Measurements from ENCODE around the gene FGF12.

Gene FGF12

DNA sequence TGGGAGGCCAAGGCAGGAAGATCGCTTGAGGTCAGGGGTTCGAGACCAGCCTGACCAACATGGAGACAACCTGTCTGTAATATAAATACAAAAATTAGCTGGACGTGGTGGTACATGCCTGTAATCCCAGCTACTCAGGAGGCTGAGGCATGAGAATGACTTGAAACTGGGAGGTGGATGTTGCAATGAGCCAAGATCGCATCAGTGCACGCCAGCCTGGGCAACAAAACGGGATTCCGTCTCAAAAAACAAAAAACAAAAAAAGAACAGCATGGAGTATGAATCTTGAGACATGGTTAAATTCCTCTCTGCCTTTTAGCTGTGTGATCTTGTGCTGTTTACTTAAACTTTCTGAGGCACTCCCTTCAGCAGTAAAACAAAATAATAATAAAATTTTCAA is 244.9 kb downstream of the FGF12 start:
- no peaks in the 10 kb centered on the region for H3K27me3 ChIP-seq (ENCODE audit: control insufficient read depth in 2 of 2, insufficient read depth in 2 of 2, low read length in 2 of 2)
- H3K9me3 ChIP-seq (ENCODE audit: control insufficient read depth in 2 of 2, low read length in 2 of 2) = no peaks in the 10 kb centered on the region
- no peaks in the 10 kb centered on the region for H3K36me3 ChIP-seq (ENCODE audit: control insufficient read depth in 2 of 2, insufficient read depth in 2 of 2, low read length in 2 of 2)
- H3K27ac ChIP-seq (ENCODE audit: low read depth in 2 of 2, low read length in 2 of 2) = no peak overlapping the region
- H3K4me3 ChIP-seq (ENCODE audit: low read length in 2 of 2) = no peak overlapping the region
- no peak overlapping the region for H3K9ac ChIP-seq (ENCODE audit: low read depth in 1 of 2, low read length in 2 of 2)
- no peaks in the 10 kb centered on the region for H3K4me1 ChIP-seq (ENCODE audit: control insufficient read depth in 2 of 2, insufficient read depth in 2 of 2, low read length in 2 of 2)

DNA sequence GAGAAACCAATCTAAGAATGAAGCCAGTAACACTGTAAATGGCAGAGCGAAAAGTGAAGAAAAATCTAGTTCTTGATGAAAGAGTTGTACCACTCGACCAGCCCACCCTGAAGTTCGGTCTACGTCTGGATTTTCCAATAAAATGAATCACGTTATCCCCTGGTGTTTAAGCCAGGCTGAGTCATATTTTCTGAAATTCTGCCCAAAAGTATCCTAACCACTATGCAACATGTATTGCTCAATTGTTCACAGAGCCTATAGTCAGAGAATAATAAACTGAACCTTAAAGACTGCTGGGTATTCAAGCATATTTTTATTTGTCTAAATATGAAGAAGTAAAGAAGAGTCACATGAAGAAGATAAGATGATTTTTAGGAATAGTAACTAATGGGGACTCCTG is 245.7 kb downstream of the FGF12 start:
- Histone ChIP-seq H3K4me1 (ENCODE audit: control insufficient read depth in 2 of 2, insufficient read depth in 2 of 2, low read length in 2 of 2) (no peaks in the 10 kb centered on the region), H3K36me3 (ENCODE audit: control insufficient read depth in 2 of 2, insufficient read depth in 2 of 2, low read length in 2 of 2) (no peaks in the 10 kb centered on the region), H3K27ac (ENCODE audit: low read depth in 2 of 2, low read length in 2 of 2) (no peak overlapping the region), H3K27me3 (ENCODE audit: control insufficient read depth in 2 of 2, insufficient read depth in 2 of 2, low read length in 2 of 2) (no peaks in the 10 kb centered on the region), H3K9me3 (ENCODE audit: control insufficient read depth in 2 of 2, low read length in 2 of 2) (no peaks in the 10 kb centered on the region), H3K9ac (ENCODE audit: low read depth in 1 of 2, low read length in 2 of 2) (no peak overlapping the region), H3K4me3 (ENCODE audit: low read length in 2 of 2) (no peak overlapping the region)

DNA sequence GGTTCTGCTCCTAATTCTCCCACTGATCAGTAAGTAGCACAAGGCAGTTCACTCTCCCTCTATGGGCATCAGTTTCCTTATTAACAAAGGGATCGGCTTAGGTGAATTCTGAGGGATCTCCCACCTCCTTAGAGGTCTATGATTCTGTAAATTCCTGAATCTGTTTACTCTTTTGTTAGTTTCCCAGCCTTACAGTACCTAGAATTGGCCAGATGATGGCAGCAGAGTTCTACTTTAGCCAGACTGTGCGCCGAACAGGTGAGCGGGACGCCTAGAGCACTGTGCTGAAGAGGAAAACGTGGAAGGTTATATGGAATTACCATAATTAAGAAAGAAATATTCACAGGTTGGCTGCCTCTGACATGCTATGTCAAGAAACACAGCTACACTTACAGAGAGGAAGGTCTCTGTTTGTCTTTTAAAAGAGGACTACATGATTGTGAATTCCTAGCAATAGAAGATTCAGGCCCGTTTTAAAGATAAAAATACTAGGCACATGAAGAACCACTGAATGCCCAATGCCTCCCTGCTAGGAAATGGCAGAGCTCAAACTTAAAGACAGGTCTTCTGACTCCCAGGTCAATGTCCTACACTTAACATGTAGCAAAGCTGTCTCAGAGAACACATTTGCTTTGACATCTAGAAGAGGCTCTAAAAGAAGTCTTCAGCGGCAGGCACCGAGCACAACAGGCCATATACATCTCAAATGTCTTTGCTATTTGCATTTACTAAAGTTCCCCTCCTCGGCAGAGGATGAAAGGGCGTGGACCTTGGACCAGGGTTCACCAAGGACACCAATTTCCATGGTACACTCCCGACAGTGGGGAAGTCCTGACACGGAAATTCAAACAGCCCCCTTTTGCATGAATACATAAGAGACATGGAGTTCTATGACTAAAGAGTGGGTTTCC is 259.9 kb downstream of the FGF12 start:
- Histone ChIP-seq H3K27me3 (ENCODE audit: control insufficient read depth in 2 of 2, insufficient read depth in 2 of 2, low read length in 2 of 2) (peaks cover 2 to 8% of the 10 kb centered on the region in 2 donors), H3K4me3 (ENCODE audit: low read length in 2 of 2) (no peak overlapping the region), H3K9me3 (ENCODE audit: control insufficient read depth in 2 of 2, low read length in 2 of 2) (no peaks in the 10 kb centered on the region), H3K36me3 (ENCODE audit: control insufficient read depth in 2 of 2, insufficient read depth in 2 of 2, low read length in 2 of 2) (no peaks in the 10 kb centered on the region), H3K27ac (ENCODE audit: low read depth in 2 of 2, low read length in 2 of 2) (no peak overlapping the region), H3K9ac (ENCODE audit: low read depth in 1 of 2, low read length in 2 of 2) (no peak overlapping the region), H3K4me1 (ENCODE audit: control insufficient read depth in 2 of 2, insufficient read depth in 2 of 2, low read length in 2 of 2) (no peaks in the 10 kb centered on the region)

DNA sequence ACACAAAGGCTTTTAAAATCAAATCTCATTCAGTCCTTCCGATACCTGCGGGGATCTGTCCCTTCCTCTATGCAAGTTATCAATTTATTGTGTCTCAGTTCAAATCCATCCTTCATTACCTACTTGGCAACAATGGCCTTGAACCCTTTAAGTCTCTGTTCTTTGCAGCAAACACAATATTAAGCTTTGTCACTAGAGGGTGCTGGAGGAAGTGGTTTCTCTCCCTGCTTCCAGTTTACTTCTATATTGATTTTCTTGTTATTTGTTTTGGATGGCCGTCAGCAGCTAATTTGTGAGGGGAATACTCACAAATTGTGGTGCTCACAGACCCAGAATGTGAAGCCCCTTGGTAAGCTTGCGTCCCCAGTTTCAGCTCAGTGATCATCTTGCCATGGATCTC is 278.3 kb downstream of the FGF12 start:
- Histone ChIP-seq H3K4me1 (ENCODE audit: control insufficient read depth in 2 of 2, insufficient read depth in 2 of 2, low read length in 2 of 2) (no peaks in the 10 kb centered on the region), H3K9ac (ENCODE audit: low read depth in 1 of 2, low read length in 2 of 2) (no peak overlapping the region), H3K4me3 (ENCODE audit: low read length in 2 of 2) (no peak overlapping the region), H3K36me3 (ENCODE audit: control insufficient read depth in 2 of 2, insufficient read depth in 2 of 2, low read length in 2 of 2) (no peaks in the 10 kb centered on the region), H3K27ac (ENCODE audit: low read depth in 2 of 2, low read length in 2 of 2) (no peak overlapping the region), H3K9me3 (ENCODE audit: control insufficient read depth in 2 of 2, low read length in 2 of 2) (no peaks in the 10 kb centered on the region), H3K27me3 (ENCODE audit: control insufficient read depth in 2 of 2, insufficient read depth in 2 of 2, low read length in 2 of 2) (peaks cover 0 to 2% of the 10 kb centered on the region in 2 donors)

DNA sequence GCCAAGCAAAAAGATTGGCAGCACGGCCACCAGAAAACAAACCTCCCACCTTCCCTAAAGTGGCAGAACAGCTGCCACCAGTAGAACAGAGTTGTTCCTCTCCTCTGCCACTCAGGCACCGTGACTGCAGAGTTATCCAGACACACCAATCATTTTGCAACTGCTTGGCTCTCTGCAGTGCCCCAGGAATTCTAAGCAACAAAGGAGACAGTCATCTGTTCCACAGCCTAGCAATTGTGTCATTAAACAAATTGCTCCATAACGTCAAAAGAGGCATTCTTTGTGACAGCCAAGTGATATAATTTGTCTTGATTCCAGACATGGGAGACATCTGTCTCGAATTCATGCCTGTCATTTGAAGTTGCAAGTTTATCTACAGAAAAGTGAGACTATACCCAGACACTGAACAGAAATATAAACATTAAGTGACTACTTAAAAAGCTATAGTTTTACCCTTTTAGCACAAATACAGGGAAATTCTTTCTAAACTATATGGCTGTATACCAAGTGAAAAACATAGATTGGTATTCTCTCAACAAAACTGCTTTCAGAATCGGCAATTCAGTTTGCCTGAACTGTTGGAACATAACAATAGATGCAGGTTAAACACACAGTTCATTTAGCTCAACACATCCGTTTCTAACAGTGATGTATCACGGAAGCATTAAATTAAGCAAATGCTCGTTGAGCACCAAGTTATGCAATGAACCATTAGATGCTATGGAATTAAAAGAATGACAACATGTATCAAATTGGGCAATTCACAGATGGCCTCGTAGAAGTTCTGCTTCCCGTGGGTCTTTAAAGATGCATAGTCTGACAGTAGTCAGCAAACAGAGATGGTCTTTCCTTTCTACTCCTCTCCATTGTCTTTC is 281.3 kb downstream of the FGF12 start:
- no peak overlapping the region for H3K27ac ChIP-seq (ENCODE audit: low read depth in 2 of 2, low read length in 2 of 2)
- no peaks in the 10 kb centered on the region for H3K4me1 ChIP-seq (ENCODE audit: control insufficient read depth in 2 of 2, insufficient read depth in 2 of 2, low read length in 2 of 2)
- H3K27me3 ChIP-seq (ENCODE audit: control insufficient read depth in 2 of 2, insufficient read depth in 2 of 2, low read length in 2 of 2) = peaks cover 0 to 2% of the 10 kb centered on the region in 2 donors
- H3K9ac ChIP-seq (ENCODE audit: low read depth in 1 of 2, low read length in 2 of 2) = no peak overlapping the region
- H3K4me3 ChIP-seq (ENCODE audit: low read length in 2 of 2) = no peak overlapping the region
- no peaks in the 10 kb centered on the region for H3K9me3 ChIP-seq (ENCODE audit: control insufficient read depth in 2 of 2, low read length in 2 of 2)
- no peaks in the 10 kb centered on the region for H3K36me3 ChIP-seq (ENCODE audit: control insufficient read depth in 2 of 2, insufficient read depth in 2 of 2, low read length in 2 of 2)

DNA sequence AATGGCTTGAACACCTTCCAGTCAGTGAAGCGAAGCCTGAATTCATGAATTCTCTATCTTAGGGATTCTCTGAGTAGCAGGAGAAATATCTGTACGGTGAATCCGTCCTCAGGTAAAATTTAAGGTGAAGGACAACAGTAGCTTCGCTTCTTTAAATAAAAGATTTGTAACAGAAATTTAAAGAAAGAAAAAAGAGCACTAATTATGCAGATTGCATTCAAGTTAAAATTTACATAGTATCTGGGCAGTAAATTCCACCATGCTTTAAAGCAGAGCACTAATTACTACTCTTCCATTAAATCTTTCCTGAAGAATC is 282.6 kb downstream of the FGF12 start:
- no peaks in the 10 kb centered on the region for H3K9me3 ChIP-seq (ENCODE audit: control insufficient read depth in 2 of 2, low read length in 2 of 2)
- no peak overlapping the region for H3K4me3 ChIP-seq (ENCODE audit: low read length in 2 of 2)
- peaks cover 0 to 2% of the 10 kb centered on the region in 2 donors for H3K27me3 ChIP-seq (ENCODE audit: control insufficient read depth in 2 of 2, insufficient read depth in 2 of 2, low read length in 2 of 2)
- H3K36me3 ChIP-seq (ENCODE audit: control insufficient read depth in 2 of 2, insufficient read depth in 2 of 2, low read length in 2 of 2) = no peaks in the 10 kb centered on the region
- H3K27ac ChIP-seq (ENCODE audit: low read depth in 2 of 2, low read length in 2 of 2) = no peak overlapping the region
- H3K4me1 ChIP-seq (ENCODE audit: control insufficient read depth in 2 of 2, insufficient read depth in 2 of 2, low read length in 2 of 2) = no peaks in the 10 kb centered on the region
- no peak overlapping the region for H3K9ac ChIP-seq (ENCODE audit: low read depth in 1 of 2, low read length in 2 of 2)

DNA sequence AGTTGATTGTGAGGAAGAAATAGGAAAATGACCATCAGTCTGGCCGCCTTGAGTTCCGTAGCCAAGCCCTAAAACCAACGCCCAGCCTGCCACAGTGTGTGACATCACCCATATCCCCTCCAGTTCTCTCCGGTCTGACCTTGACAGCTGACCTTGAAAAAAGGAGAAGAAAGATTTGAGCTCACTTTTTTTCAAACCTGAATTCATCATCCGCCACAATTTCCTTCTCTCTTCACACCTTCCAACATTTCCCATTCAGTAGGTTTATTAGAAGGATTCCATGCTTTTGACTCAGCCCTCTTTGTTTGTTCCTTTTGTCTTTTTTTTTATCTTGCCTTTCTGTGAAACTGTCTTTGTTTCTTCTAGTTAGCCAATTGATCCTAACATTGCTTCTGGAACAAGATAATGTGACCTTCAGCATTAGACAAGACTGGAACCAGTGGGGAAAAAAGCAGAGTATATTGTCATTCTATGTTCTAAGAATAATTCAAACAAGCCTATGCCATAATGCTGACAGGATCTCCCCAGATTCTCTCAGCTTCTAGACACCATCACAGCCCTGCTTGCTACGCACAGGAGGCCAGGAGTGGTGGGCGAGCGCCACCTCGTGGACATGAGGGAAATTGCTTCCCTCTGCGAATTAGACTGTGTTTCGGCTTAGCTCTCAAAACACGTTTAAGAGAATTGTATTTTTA is 283.1 kb downstream of the FGF12 start:
- Histone ChIP-seq H3K9ac (ENCODE audit: low read depth in 1 of 2, low read length in 2 of 2) (no peak overlapping the region), H3K4me3 (ENCODE audit: low read length in 2 of 2) (no peak overlapping the region), H3K4me1 (ENCODE audit: control insufficient read depth in 2 of 2, insufficient read depth in 2 of 2, low read length in 2 of 2) (no peaks in the 10 kb centered on the region), H3K27ac (ENCODE audit: low read depth in 2 of 2, low read length in 2 of 2) (no peak overlapping the region), H3K27me3 (ENCODE audit: control insufficient read depth in 2 of 2, insufficient read depth in 2 of 2, low read length in 2 of 2) (peaks cover 0 to 2% of the 10 kb centered on the region in 2 donors), H3K9me3 (ENCODE audit: control insufficient read depth in 2 of 2, low read length in 2 of 2) (no peaks in the 10 kb centered on the region), H3K36me3 (ENCODE audit: control insufficient read depth in 2 of 2, insufficient read depth in 2 of 2, low read length in 2 of 2) (no peaks in the 10 kb centered on the region)

DNA sequence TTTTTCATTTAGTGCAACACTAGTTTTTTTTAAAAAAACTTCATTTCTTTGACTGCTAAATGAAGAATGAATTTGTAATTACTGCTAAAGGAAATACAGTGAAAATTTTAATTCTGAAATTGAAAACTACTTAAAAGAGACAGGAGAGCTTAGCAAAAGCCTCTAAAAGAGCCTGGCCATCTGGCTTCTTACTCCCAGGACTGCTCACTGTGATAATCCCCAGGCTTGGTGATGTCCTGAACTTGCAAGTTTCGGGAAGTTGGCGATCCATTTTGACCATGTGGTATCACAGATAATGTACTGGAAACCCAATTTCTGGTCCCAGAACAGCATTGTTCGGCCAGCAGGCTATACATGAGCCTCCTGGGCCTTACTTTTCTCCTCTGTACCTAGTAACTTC is 292.1 kb downstream of the FGF12 start:
- Histone ChIP-seq H3K4me1 (ENCODE audit: control insufficient read depth in 2 of 2, insufficient read depth in 2 of 2, low read length in 2 of 2) (no peaks in the 10 kb centered on the region), H3K36me3 (ENCODE audit: control insufficient read depth in 2 of 2, insufficient read depth in 2 of 2, low read length in 2 of 2) (no peaks in the 10 kb centered on the region), H3K9me3 (ENCODE audit: control insufficient read depth in 2 of 2, low read length in 2 of 2) (no peaks in the 10 kb centered on the region), H3K9ac (ENCODE audit: low read depth in 1 of 2, low read length in 2 of 2) (no peak overlapping the region), H3K4me3 (ENCODE audit: low read length in 2 of 2) (no peak overlapping the region), H3K27ac (ENCODE audit: low read depth in 2 of 2, low read length in 2 of 2) (no peak overlapping the region), H3K27me3 (ENCODE audit: control insufficient read depth in 2 of 2, insufficient read depth in 2 of 2, low read length in 2 of 2) (no peaks in the 10 kb centered on the region)

DNA sequence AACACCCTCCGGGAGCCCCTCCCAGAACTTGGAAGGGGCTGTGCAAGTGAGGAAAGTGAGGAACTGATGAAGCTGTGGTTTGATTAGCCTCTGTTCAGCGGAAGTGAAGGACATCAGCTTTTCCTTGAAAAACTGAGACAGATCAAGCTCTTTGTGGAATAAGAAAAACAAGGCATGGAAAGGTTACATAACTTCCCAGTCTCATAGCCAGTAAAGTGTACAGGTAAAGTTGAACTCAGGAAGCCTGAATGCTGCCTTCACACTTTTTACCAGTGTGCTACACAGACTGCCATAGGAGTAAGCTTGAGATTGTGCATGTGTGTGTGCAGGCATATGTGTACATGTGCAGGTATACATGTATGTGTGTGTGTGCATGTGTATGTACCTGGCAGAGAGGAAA is 293.2 kb downstream of the FGF12 start:
- Histone ChIP-seq H3K27ac (ENCODE audit: low read depth in 2 of 2, low read length in 2 of 2) (no peak overlapping the region), H3K9me3 (ENCODE audit: control insufficient read depth in 2 of 2, low read length in 2 of 2) (no peaks in the 10 kb centered on the region), H3K27me3 (ENCODE audit: control insufficient read depth in 2 of 2, insufficient read depth in 2 of 2, low read length in 2 of 2) (no peaks in the 10 kb centered on the region), H3K9ac (ENCODE audit: low read depth in 1 of 2, low read length in 2 of 2) (no peak overlapping the region), H3K4me1 (ENCODE audit: control insufficient read depth in 2 of 2, insufficient read depth in 2 of 2, low read length in 2 of 2) (no peaks in the 10 kb centered on the region), H3K36me3 (ENCODE audit: control insufficient read depth in 2 of 2, insufficient read depth in 2 of 2, low read length in 2 of 2) (no peaks in the 10 kb centered on the region), H3K4me3 (ENCODE audit: low read length in 2 of 2) (no peak overlapping the region)

DNA sequence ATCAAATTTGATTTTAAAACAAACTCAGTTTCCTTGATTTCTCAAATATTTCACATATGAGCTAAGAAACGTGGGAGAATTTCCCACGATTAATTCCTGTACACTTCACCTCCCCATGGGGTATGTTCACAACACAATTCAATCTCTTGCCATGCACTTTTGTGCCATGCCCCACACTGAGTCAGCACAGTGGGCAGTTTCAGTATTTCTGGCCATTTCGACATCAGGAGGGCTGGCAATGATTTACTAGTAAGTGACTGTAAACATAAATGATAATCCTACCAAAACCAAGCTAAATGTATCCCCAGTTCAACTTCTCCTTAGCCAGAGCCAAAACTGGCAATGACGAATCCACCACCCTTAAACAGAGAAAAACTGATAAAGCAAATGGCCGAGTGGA is 293.6 kb downstream of the FGF12 start:
- Histone ChIP-seq H3K36me3 (ENCODE audit: control insufficient read depth in 2 of 2, insufficient read depth in 2 of 2, low read length in 2 of 2) (no peaks in the 10 kb centered on the region), H3K27ac (ENCODE audit: low read depth in 2 of 2, low read length in 2 of 2) (no peak overlapping the region), H3K27me3 (ENCODE audit: control insufficient read depth in 2 of 2, insufficient read depth in 2 of 2, low read length in 2 of 2) (no peaks in the 10 kb centered on the region), H3K4me1 (ENCODE audit: control insufficient read depth in 2 of 2, insufficient read depth in 2 of 2, low read length in 2 of 2) (no peaks in the 10 kb centered on the region), H3K4me3 (ENCODE audit: low read length in 2 of 2) (no peak overlapping the region), H3K9ac (ENCODE audit: low read depth in 1 of 2, low read length in 2 of 2) (no peak overlapping the region), H3K9me3 (ENCODE audit: control insufficient read depth in 2 of 2, low read length in 2 of 2) (no peaks in the 10 kb centered on the region)

All from mucosa of rectum (tissue), 2 donors.